Prostate gland (tissue), 2 donors: ENCODE data around the gene UROD. TPM values are rescaled to one million over a fixed set of nuclear protein-coding genes. Genes with fewer than 3 reads are reported as not detected.

Experiments
- DNase-seq: peaks from one replicate; pipeline ENCODE4 v3.0.0-alpha.2; 2019; ENCODE audit warnings: low spot score
- H3K27ac ChIP-seq, 2 donors: fragments of 200-600 bp; sonication (generic); 2 replicates each; pipeline ENCODE4 v1.5.1; 2017 to 2019
- H3K27me3 ChIP-seq: fragments of 200-600 bp; sonication (generic); replicated peaks from 2 replicates; pipeline ENCODE4 v1.5.1; 2019; ENCODE audit not compliant: insufficient read depth
- H3K36me3 ChIP-seq, 2 donors: fragments of 200-600 bp; sonication (generic); 1 replicate in 1 of 2; 2 replicates in 1 of 2; pipeline versions ENCODE4 v1.5.1 to v1.8.1; 2017 to 2019
- H3K4me1 ChIP-seq: fragments of 200-600 bp; sonication (generic); replicated peaks from 2 replicates; pipeline ENCODE4 v1.5.1; 2019
- H3K4me3 ChIP-seq, 2 donors: fragments of 200-600 bp; sonication (generic); 2 replicates each; pipeline ENCODE4 v1.5.1; 2017 to 2019
- H3K9me3 ChIP-seq: fragments of 200-600 bp; sonication (generic); 2 replicates; pipeline ENCODE4 v1.5.1; 2017
- CTCF ChIP-seq, 4 experiments: fragments of 200-600 bp in 2 of 4; fragments of 450-650 bp in 2 of 4; sonication (generic) in 2 of 4; IDR thresholded peaks; 1 replicate in 3 of 4; 2 replicates in 1 of 4; pipeline ENCODE4 v1.5.1; 2016 to 2019; ENCODE audit warnings: antibody characterized with exemption in 4 of 4, mild to moderate bottlenecking in 2 of 4, moderate library complexity in 2 of 4
- POLR2A ChIP-seq: fragments of 450-650 bp; IDR thresholded peaks from one replicate; pipeline ENCODE4 v1.6.1; 2016; ENCODE audit warnings: antibody characterized with exemption, mild to moderate bottlenecking
- POLR2AphosphoS5 ChIP-seq: sonication (generic); formaldehyde crosslinking; IDR thresholded peaks from one replicate; pipeline ENCODE4 v1.6.1; 2017; ENCODE audit warnings: antibody characterized with exemption
- WGBS: methylation state at CpG from one replicate; pipeline ENCODE4 v1.1.5; 2018; 5-methylcytosine and 5-hydroxymethylcytosine counted together
- intact Hi-C: fragments of 100-400 bp; cut with DNase I; formaldehyde crosslinking; loops from one replicate; pipeline ENCODE4 v1.14.2; 2022
- total RNA-seq, 2 donors: library from RNA; depleted of rRNA; stranded (reverse); fragments of >200 nt; gene quantifications; one replicate each; pipeline ENCODE4 v1.1.0, GENCODE V29; 2016

The UROD gene
- total RNA-seq, 2 donors from 2014 or later, result 57.7 to 152 TPM

- intact Hi-C loops, result loop anchor here (2.0 to 5.0 kb wide), 4 partner anchors 175 to 480 kb away; partner anchors contain the start of genes RPS8 and TESK2
- Histone ChIP-seq H3K27me3 (no peaks in the 10 kb centered on the region), H3K4me1 (peaks cover 16% of the 10 kb centered on the region), H3K27ac (peak overlapping the region; percentile 57 to 75), H3K36me3 (peaks cover 3 to 9% of the 10 kb centered on the region in 2 donors), H3K9me3 (no peaks in the 10 kb centered on the region), H3K4me3 (peak overlapping the region; percentile 41 to 74)
- 4% methylated on average over 21 of the region's 21 CpGs for WGBS
- TF ChIP-seq POLR2A (no peak), CTCF (IDR thresholded peaks at IDR 0.05) (peak in 1 of 4 experiments; percentile 24), POLR2AphosphoS5 (no peak)
- DNase-seq, result peak; percentile 77
Measured at GRCh38 chr1:45012639-45013278, 705 bp downstream of the UROD start.

- peaks cover 16% of the 10 kb centered on the region for H3K4me1 ChIP-seq
- H3K36me3 ChIP-seq, result peaks cover 0 to 4% of the 10 kb centered on the region in 2 donors
- 79% methylated on average over 12 of the region's 12 CpGs for WGBS
- TF ChIP-seq CTCF (IDR thresholded peaks at IDR 0.05) (no peak), POLR2AphosphoS5 (no peak), POLR2A (no peak)
- no peak overlapping the region for H3K27ac ChIP-seq
- H3K9me3 ChIP-seq, result no peaks in the 10 kb centered on the region
- H3K4me3 ChIP-seq, result no peak overlapping the region
- no peaks in the 10 kb centered on the region for H3K27me3 ChIP-seq
- DNase-seq, result no peak
- intact Hi-C loops, result loop anchor here (2.0 to 5.0 kb wide), 4 partner anchors 176 to 479 kb away; partner anchors contain the start of genes RPS8 and TESK2
Measured at GRCh38 chr1:45013551-45014209, 1.6 kb downstream of the UROD start.

GRCh38 chr1:45014321-45015028, 2.4 kb downstream of the UROD start:
- intact Hi-C loops, result loop anchor here (5.0 kb wide), 3 partner anchors 177 to 478 kb away; partner anchors contain the start of genes RPS8 and TESK2
- WGBS, result 39% methylated on average over 6 of the region's 6 CpGs
- no peaks in the 10 kb centered on the region for H3K27me3 ChIP-seq

GRCh38 chr1:45015683-45016082, 3.6 kb downstream of the UROD start:
- intact Hi-C loops, result no loop called here
- H3K36me3 ChIP-seq, result peaks cover 0 to 4% of the 10 kb centered on the region in 2 donors
- H3K27ac ChIP-seq, result no peak overlapping the region
- H3K4me3 ChIP-seq, result no peak overlapping the region
- TF ChIP-seq CTCF (IDR thresholded peaks at IDR 0.05) (no peak), POLR2AphosphoS5 (no peak), POLR2A (no peak)
- no peak for DNase-seq
- 70% methylated on average over 2 of the region's 2 CpGs for WGBS
- H3K27me3 ChIP-seq, result no peaks in the 10 kb centered on the region
- no peaks in the 10 kb centered on the region for H3K9me3 ChIP-seq
- peaks cover 4% of the 10 kb centered on the region for H3K4me1 ChIP-seq

More at GRCh38 chr1:45014321-45015028, 2.4 kb downstream of the UROD start:
- DNase-seq, result peak; percentile 76
- peak; percentile 46 for TF ChIP-seq POLR2AphosphoS5
- TF ChIP-seq CTCF (IDR thresholded peaks at IDR 0.05), result peak; percentile 72 to 91 (median 86)
- TF ChIP-seq POLR2A, result no peak
- H3K9me3 ChIP-seq, result no peaks in the 10 kb centered on the region
- H3K27ac ChIP-seq, result no peak overlapping the region
- peaks cover 0 to 4% of the 10 kb centered on the region in 2 donors for H3K36me3 ChIP-seq
- peaks cover 13% of the 10 kb centered on the region for H3K4me1 ChIP-seq
- no peak overlapping the region for H3K4me3 ChIP-seq
